ENCODE measurements around the gene CDC42BPA.

DNA sequence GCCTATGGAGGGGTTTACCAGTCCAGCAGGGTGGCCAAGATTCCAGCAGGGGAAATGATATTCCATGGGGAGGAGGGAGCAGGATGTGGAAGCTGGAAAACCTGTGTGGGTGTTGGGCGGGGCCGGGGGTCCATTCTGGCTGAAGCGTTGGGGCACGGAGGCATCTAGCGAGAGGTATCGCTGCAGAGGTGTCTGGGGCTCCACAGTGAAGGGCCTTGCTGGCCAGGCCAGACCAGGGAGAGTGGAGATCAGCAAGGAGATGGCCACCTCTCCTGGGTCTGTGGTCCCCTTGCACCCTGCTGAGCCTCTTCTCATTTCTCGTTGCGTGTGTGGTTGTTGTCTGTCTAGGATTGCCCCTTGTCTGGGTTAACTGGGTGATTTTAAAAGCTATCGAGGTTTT lies 372.0 kb downstream of the CDC42BPA start:
- TF ChIP-seq PHF8 (IDR thresholded peaks at IDR 0.05; ENCODE audit: borderline replicate concordance, low read length) (no peak), CEBPG (CRISPR knock-in tag; IDR thresholded peaks at IDR 0.05) (no peak), CEBPG (tag; conservative IDR thresholded peaks at IDR 0.05 in 1 of 2, IDR thresholded peaks at IDR 0.05 in 1 of 2) (no peak), NCOA6 (IDR thresholded peaks at IDR 0.05) (no peak), EZH2 (IDR thresholded peaks at IDR 0.05; ENCODE audit: borderline replicate concordance, low read depth, low read length) (no peak), DPF2 (IDR thresholded peaks at IDR 0.05) (no peak), KAT7 (CRISPR knock-in tag; IDR thresholded peaks at IDR 0.05; ENCODE audit: borderline replicate concordance) (no peak)
- TF ChIP-seq, protein P1, sequence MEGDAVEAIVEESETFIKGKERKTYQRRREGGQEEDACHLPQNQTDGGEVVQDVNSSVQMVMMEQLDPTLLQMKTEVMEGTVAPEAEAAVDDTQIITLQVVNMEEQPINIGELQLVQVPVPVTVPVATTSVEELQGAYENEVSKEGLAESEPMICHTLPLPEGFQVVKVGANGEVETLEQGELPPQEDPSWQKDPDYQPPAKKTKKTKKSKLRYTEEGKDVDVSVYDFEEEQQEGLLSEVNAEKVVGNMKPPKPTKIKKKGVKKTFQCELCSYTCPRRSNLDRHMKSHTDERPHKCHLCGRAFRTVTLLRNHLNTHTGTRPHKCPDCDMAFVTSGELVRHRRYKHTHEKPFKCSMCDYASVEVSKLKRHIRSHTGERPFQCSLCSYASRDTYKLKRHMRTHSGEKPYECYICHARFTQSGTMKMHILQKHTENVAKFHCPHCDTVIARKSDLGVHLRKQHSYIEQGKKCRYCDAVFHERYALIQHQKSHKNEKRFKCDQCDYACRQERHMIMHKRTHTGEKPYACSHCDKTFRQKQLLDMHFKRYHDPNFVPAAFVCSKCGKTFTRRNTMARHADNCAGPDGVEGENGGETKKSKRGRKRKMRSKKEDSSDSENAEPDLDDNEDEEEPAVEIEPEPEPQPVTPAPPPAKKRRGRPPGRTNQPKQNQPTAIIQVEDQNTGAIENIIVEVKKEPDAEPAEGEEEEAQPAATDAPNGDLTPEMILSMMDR (IDR thresholded peaks at IDR 0.05 in 2 of 3, conservative IDR thresholded peaks at IDR 0.05 in 1 of 3; ENCODE audit: insufficient read depth in 2 of 3, low read depth in 1 of 3, low read length in 3 of 3): no peak
